Measurements from ENCODE around the gene ZNF430. TPM values are rescaled to one million over a fixed set of nuclear protein-coding genes. Genes with fewer than 3 reads are reported as not detected.

The ZNF430 gene
- total RNA-seq (2021; fragmentation: NEBNext Ultra II Directional; extraction: Animal tissue kit (Norgen Biotek cat#: 25700)) (10.1 and 16.1 TPM in 2 replicates), polyA plus RNA-seq (2011; rRNA removed) (4.1 and 5.1 TPM in 2 replicates), polyA minus RNA-seq (2011; rRNA and poly(A)+ RNA removed) (13.0 and 15.9 TPM in 2 replicates)
- 7.1 TPM for polyA plus RNA-seq (2011; cell fraction: cytosol; rRNA removed)
- 5.2 TPM for polyA plus RNA-seq (2011; cell fraction: nucleus; rRNA removed)
- 5.4 to 8.0 TPM (median 6.4 TPM) in 4 replicates for polyA plus RNA-seq (2012, experiment 1 of 2)
- 0.30 TPM for polyA plus RNA-seq (2012, experiment 2 of 2)
- 10.9 TPM for polyA plus RNA-seq (2013, experiment 1 of 2)
- polyA plus RNA-seq (2013, experiment 2 of 2), result 10.5 TPM
- 9.0 TPM for polyA minus RNA-seq (2011; cell fraction: cytosol; rRNA and poly(A)+ RNA removed)
- polyA minus RNA-seq (2011; cell fraction: nucleus; rRNA and poly(A)+ RNA removed), result 33.6 TPM
- long read RNA-seq, experiment 1, partial matches to known transcripts, result 3 of 5 reads
- long read RNA-seq, experiment 1, other reads (novel, unspliced or antisense), result 1 of 5 reads
- long read RNA-seq, experiment 2, transcript ZNF430-201 (5 exons, 3,923 nt), result major isoform, 6 of 16 reads
- long read RNA-seq, experiment 2, partial matches to known transcripts, result 0 of 16 reads
- long read RNA-seq, experiment 2, other reads (novel, unspliced or antisense), result 10 of 16 reads

DNA sequence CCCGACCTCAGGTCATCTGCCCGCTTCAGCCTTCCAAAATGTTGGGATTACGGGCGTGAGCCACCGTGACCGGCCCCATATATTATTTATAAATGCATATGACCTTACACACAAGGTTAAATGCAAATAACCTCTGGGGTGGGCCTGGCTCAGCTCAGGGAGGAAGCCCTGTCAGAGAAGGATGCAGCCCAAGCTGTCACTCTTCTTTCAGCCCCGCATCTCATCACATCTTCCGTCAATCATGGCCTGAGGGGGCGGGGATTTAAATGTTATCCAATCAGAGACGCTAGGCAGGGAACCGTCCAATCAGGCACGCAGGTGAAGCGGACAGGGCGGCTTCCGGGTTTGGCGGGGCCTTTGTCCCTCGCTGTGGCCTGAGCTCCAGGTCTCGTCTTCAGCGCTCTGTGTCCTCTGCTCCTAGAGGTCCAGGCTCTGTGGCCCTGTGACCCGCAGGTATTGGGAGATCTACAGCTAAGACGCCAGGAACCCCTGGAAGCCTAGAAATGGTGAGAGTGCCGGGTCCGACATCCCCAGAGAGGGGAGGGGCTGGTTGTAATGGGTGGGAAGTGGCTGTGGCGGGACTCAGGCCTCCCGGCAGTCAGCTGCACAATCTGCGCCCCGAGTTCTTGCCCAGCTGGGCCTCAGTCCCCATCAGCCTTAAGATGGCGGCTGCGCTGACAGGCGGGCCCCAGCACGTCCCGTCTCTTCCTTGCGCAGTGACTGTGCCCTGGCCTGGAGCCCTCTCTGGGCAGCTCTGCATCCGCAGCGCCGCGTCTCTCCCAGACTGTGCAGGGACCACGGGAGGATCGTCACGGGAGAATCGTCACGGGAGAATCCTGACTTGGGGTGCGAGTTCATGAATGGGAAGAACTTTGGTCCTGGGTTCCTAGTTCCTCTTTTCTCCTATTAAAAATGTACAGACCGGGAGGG, at the start of gene ZNF430:
TSS of gene ZNF430 (plus strand) at position 360 of the 930 bp plus-strand sequence. CDS start at position 504, 144 bp downstream.
- WGBS, 2 experiments (ENCODE audit: extremely low coverage in 1 of 2, insufficient coverage in 1 of 2, insufficient read length in 1 of 2, insufficient replicate concordance in 2 of 2, low coverage in 1 of 2, low lambda C conversion rate in 2 of 2, missing lambda C conversion rate in 1 of 2), result 9% methylated on average over 44 of the region's 44 CpGs; no CpG with 5 or more reads in 1 of the 2 experiments
- Histone ChIP-seq H2BK12ac (ENCODE audit: low read depth, low read length) (no peak within 1 kb of the TSS), H4K20me1 (replicated peaks in 1 of 2; ENCODE audit: control insufficient read depth in 1 of 2, insufficient read depth in 2 of 2, low read length in 2 of 2) (no peaks in the 10 kb centered on the region), H2AFZ (ENCODE audit: low read length) (peak within 1 kb of the TSS; percentile 74; the same call in 1 of the 2 replicates), H3K79me1 (ENCODE audit: low read depth, low read length) (no peaks in the 10 kb centered on the region), H2BK120ac (replicated peaks; ENCODE audit: low read depth, low read length) (no peak within 1 kb of the TSS), H2BK20ac (ENCODE audit: low read length) (no peak within 1 kb of the TSS), H3K18ac (ENCODE audit: extremely low read depth, low read length) (no peak within 1 kb of the TSS; the same call in none of the 2 replicates), H3K14ac (ENCODE audit: insufficient read length) (no peak within 1 kb of the TSS), H3K27me3 (replicated peaks in 1 of 4; ENCODE audit: control insufficient read depth in 3 of 4, extremely low read depth in 1 of 4, insufficient read depth in 3 of 4, low read length in 3 of 4) (no peaks in the 10 kb centered on the region), H2BK15ac (ENCODE audit: low read length) (no peak within 1 kb of the TSS), H3K27ac (ENCODE audit: low read depth, low read length) (peak within 1 kb of the TSS; percentile 71), H3K4me3 (ENCODE audit: extremely low read depth in 1 of 4, insufficient read depth in 2 of 4, low read depth in 3 of 4, low read length in 4 of 4) (peak within 1 kb of the TSS; percentile 59 to 96 (median 90)), H3K9me3 (ENCODE audit: insufficient read depth in 2 of 2, low read depth in 1 of 2, low read length in 1 of 2) (no peaks in the 10 kb centered on the region), H3K4me2 (ENCODE audit: insufficient read depth in 1 of 2, low read depth in 2 of 2, low read length in 2 of 2) (peak within 1 kb of the TSS; percentile 46 to 70), H3K23me2 (ENCODE audit: low read depth, low read length) (no peaks in the 10 kb centered on the region), H3K23ac (ENCODE audit: insufficient read length) (no peak within 1 kb of the TSS), H3K9ac (replicated peaks in 1 of 4; ENCODE audit: extremely low read depth in 1 of 4, low read depth in 3 of 4, low read length in 3 of 4) (peak within 1 kb of the TSS; percentile 68 to 78 (median 75)), H3K4ac (replicated peaks; ENCODE audit: insufficient read length, low read depth, low read length) (no peak within 1 kb of the TSS), H4K91ac (replicated peaks; ENCODE audit: insufficient read length, low read length) (no peak within 1 kb of the TSS), H3K36me3 (ENCODE audit: control insufficient read depth in 2 of 4, insufficient read depth in 4 of 4, low read length in 3 of 4) (peaks cover 0 to 16% (median 5%) of the 10 kb centered on the region in 4 experiments; a peak in 4 of 8 replicates), H2BK5ac (ENCODE audit: low read depth, low read length) (peak within 1 kb of the TSS; percentile 91), H4K8ac (ENCODE audit: extremely low read depth, insufficient read depth, low read length) (peak within 1 kb of the TSS; percentile 86; the same call in 1 of the 2 replicates), H2AK5ac (ENCODE audit: low read depth, low read length) (no peak within 1 kb of the TSS), H3K4me1 (replicated peaks in 1 of 4; ENCODE audit: control insufficient read depth in 3 of 4, insufficient read depth in 4 of 4, low read length in 3 of 4) (peaks cover 0 to 2% (median 0%) of the 10 kb centered on the region in 4 experiments; a peak in 1 of 7 replicates), H3K79me2 (ENCODE audit: control insufficient read depth in 1 of 2, insufficient read depth in 2 of 2, low read length in 2 of 2) (peaks cover 0 to 24% of the 10 kb centered on the region in 2 experiments; a peak in 2 of 4 replicates), H4K5ac (ENCODE audit: insufficient read length, low read depth, low read length) (peak within 1 kb of the TSS; percentile 5), H3K56ac (replicated peaks; ENCODE audit: insufficient read length, low read depth, low read length) (peak within 1 kb of the TSS; percentile 53)
- DNase-seq (ENCODE audit: low read depth in 1 of 2, low spot score in 2 of 2) (peak; percentile 91 to 95), FAIRE-seq (peak; percentile 82)
- POLR2A ChIA-PET (ENCODE audit: partially characterized antibody), result interaction anchor here (0.7 to 2.0 kb wide), 7 partner anchors 11 to 761 kb away, joined by 3 to 13 read pairs (median 4); partner anchors contain the start of genes ZNF626, ZNF66 and ZNF714
- CTCF ChIA-PET (ENCODE audit: partially characterized antibody), result interaction anchor here (0.9 kb wide), 1 partner anchor 462 kb away, joined by 3 read pairs; no protein-coding TSS in a partner anchor
- TF ChIP-seq POLR2AphosphoS5 (IDR thresholded peaks at IDR 0.05; ENCODE audit: low read depth, low read length) (peak; percentile 82), SAP30 (IDR thresholded peaks at IDR 0.05; ENCODE audit: insufficient read depth, insufficient replicate concordance, low read length) (peak; percentile 95), SP2 (IDR thresholded peaks at IDR 0.05; ENCODE audit: low read length) (peak; percentile 62), TBP (IDR thresholded peaks at IDR 0.05; ENCODE audit: low read depth, low read length) (peak; percentile 73), POLR2A (IDR thresholded peaks at IDR 0.05; ENCODE audit: control extremely low read depth in 1 of 2, low read depth in 2 of 2, low read length in 2 of 2) (peak in 1 of 2 experiments; percentile 87; a peak in 2 of 3 replicates), CHD1 (IDR thresholded peaks at IDR 0.05; ENCODE audit: low read depth, low read length) (no peak), SIN3A (conservative IDR thresholded peaks at IDR 0.05 in 1 of 2, IDR thresholded peaks at IDR 0.05 in 1 of 2; ENCODE audit: low read depth in 1 of 2, low read length in 2 of 2) (peak; percentile 92 to 95; a peak in 3 of 4 replicates), PHF8 (conservative IDR thresholded peaks at IDR 0.05; ENCODE audit: low read depth, low read length) (peak; percentile 86)
